Suprapubic skin (tissue), 4 donors: ENCODE measurements around the gene CHST13.

ENCODE experiments used
- EP300 ChIP-seq: sonication (generic); formaldehyde crosslinking; IDR thresholded peaks from one replicate; pipeline ENCODE4 v1.6.1; 2017; ENCODE audit warnings: antibody characterized with exemption
- POLR2A ChIP-seq, 2 donors: fragments of 450-650 bp; IDR thresholded peaks; one replicate each; pipeline ENCODE4 v1.6.1; 2017; ENCODE audit warnings: antibody characterized with exemption in 2 of 2, mild to moderate bottlenecking in 2 of 2, moderate library complexity in 2 of 2
- POLR2AphosphoS5 ChIP-seq, 3 donors: sonication (generic); formaldehyde crosslinking; IDR thresholded peaks; one replicate each; pipeline ENCODE4 v1.6.1; 2017; ENCODE audit warnings: antibody characterized with exemption in 3 of 3
- TF ChIP-seq, protein P1 (sequence below), 2 donors: fragments of 200-600 bp in 1 of 2; fragments of 450-650 bp in 1 of 2; sonication (generic) in 1 of 2; IDR thresholded peaks; one replicate each; pipeline ENCODE4 v1.5.1; 2016 to 2019; ENCODE audit warnings: antibody characterized with exemption in 2 of 2, mild to moderate bottlenecking in 1 of 2, moderate library complexity in 1 of 2

DNA sequence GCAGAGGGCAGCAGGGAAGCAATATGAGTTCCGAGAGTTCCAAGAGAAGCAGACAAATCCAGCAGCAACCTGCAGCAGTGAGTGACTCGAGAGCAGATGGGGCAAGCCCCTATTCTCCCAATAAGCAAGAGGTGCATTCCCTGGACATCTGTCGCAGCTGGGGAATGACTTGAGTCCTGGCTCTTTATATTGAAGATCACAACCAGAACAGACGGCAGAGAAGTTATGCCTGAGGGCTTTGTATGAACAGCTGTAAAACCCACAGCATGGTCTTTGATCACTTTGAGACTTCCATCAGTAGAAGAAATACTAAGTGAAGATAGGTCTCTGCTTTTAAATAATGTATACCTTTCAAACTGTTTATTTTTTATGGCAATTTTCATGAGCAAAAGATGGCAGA lies 58.4 kb downstream of the CHST13 start:
- TF ChIP-seq POLR2AphosphoS5 (IDR thresholded peaks at IDR 0.05) (no peak), POLR2A (IDR thresholded peaks at IDR 0.05) (no peak), EP300 (no peak)
- TF ChIP-seq, protein P1, sequence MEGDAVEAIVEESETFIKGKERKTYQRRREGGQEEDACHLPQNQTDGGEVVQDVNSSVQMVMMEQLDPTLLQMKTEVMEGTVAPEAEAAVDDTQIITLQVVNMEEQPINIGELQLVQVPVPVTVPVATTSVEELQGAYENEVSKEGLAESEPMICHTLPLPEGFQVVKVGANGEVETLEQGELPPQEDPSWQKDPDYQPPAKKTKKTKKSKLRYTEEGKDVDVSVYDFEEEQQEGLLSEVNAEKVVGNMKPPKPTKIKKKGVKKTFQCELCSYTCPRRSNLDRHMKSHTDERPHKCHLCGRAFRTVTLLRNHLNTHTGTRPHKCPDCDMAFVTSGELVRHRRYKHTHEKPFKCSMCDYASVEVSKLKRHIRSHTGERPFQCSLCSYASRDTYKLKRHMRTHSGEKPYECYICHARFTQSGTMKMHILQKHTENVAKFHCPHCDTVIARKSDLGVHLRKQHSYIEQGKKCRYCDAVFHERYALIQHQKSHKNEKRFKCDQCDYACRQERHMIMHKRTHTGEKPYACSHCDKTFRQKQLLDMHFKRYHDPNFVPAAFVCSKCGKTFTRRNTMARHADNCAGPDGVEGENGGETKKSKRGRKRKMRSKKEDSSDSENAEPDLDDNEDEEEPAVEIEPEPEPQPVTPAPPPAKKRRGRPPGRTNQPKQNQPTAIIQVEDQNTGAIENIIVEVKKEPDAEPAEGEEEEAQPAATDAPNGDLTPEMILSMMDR (IDR thresholded peaks at IDR 0.05): no peak
